ENCODE data around the gene PIP4K2A.

DNA sequence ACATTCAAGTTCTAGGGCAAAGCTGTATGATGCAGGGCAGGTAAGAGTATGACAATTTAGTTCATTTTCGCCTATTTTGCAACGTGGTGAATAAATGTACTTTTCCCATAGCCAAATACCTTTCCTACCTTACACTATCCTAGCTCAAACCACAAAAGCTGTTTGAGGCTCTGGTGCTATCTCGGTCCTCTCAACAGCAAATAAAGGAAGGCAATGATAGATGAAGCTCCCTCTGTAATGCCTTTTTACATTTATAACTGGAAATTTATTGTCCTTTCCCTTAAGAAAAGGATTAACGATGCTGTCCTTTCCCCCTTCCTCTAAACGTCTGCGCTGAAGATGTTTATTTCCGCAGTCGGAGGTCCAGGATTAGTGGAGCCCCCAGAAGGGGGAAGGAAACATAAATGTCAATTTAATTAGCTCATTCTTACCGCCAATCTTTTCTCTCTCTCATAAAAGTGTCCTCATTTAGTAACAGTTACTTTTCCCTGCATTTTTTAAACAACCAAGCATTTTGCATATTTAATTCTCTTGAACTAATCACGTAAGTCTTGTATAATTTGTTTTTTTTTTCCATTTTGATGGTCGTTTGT, 114.6 kb downstream of the PIP4K2A start:
- TF ChIP-seq POLR2AphosphoS5 (IDR thresholded peaks at IDR 0.05; ENCODE audit: low read depth, low read length), result no peak
- no peak for TF ChIP-seq PHF8 (conservative IDR thresholded peaks at IDR 0.05; ENCODE audit: low read depth, low read length)
- TF ChIP-seq TEAD4 (IDR thresholded peaks at IDR 0.05; ENCODE audit: low read depth, low read length), result no peak
- no peak for TF ChIP-seq CTCF (IDR thresholded peaks at IDR 0.05; ENCODE audit: control extremely low read depth in 1 of 3, insufficient read depth in 1 of 3, low read depth in 1 of 3, low read length in 3 of 3)
- TF ChIP-seq ZNF274 (IDR thresholded peaks at IDR 0.05; ENCODE audit: borderline replicate concordance, extremely low read depth, low read length), result no peak
- TF ChIP-seq SP4 (IDR thresholded peaks at IDR 0.05; ENCODE audit: low read length), result no peak
- TF ChIP-seq SUZ12 (IDR thresholded peaks at IDR 0.05; ENCODE audit: low read length), result no peak
- no peak for TF ChIP-seq EZH2 (IDR thresholded peaks at IDR 0.05; ENCODE audit: low read depth, low read length, severe bottlenecking)
- no peak for TF ChIP-seq SIN3A (conservative IDR thresholded peaks at IDR 0.05 in 1 of 2, IDR thresholded peaks at IDR 0.05 in 1 of 2; ENCODE audit: low read depth in 1 of 2, low read length in 2 of 2)
- TF ChIP-seq RFX5 (IDR thresholded peaks at IDR 0.05; ENCODE audit: borderline replicate concordance, low read depth, low read length), result no peak

All from H1 (cell line).